ENCODE measurements around the gene SLC4A8.

The SLC4A8 gene

DNA sequence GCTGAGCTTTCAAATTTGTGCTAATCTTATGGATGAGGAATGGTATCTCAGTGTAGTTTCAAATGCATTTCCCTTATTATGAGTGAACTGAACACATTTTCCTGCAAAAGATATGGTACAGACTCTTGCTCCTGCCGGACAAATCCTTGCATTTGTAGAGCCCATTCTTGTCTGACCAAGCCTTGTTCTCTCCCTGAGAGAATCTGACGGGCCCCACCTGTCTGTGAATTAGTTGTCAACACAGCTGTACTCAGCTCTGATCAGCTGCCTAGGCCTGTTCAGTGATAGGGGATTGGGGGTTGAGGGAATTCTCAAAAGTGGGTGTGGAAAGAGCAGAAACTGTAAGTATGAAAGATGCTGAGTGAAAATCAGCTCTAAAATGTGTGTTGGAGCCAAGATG, 123.6 kb downstream of the SLC4A8 start:
- DNase-seq (ENCODE audit: low read depth, low spot score), result no peak
- no peak overlapping the region for H3K27ac ChIP-seq

DNA sequence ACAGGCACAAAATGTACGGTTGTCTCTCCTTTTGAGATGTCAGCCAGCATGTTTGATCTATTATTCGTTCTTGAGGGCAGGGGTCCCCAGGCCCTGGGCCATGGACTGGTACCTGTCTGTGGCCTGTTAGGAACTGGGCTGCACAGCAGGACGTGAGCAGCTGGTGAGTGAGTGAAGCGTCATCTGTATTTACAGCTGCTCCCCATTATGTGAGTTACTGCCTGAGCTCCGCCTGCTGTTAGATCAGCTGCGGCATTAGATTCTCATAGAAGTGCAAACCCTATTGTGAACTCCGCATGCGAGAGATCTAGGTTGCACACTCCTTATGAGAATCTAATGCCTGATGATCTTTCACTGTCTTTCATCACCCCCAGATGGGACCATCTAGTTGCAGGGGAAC, 125.0 kb downstream of the SLC4A8 start:
- no peak for DNase-seq (ENCODE audit: low read depth, low spot score)
- no peak overlapping the region for H3K27ac ChIP-seq

Measured in epithelial cell of prostate (primary cell).